ENCODE data around the gene ZNF782.
"Not testable (repeated sequence)": the region's sequence is repeated elsewhere in the genome, so short reads cannot be mapped to it uniquely, and the experiment has no call there.

Gene ZNF782

DNA sequence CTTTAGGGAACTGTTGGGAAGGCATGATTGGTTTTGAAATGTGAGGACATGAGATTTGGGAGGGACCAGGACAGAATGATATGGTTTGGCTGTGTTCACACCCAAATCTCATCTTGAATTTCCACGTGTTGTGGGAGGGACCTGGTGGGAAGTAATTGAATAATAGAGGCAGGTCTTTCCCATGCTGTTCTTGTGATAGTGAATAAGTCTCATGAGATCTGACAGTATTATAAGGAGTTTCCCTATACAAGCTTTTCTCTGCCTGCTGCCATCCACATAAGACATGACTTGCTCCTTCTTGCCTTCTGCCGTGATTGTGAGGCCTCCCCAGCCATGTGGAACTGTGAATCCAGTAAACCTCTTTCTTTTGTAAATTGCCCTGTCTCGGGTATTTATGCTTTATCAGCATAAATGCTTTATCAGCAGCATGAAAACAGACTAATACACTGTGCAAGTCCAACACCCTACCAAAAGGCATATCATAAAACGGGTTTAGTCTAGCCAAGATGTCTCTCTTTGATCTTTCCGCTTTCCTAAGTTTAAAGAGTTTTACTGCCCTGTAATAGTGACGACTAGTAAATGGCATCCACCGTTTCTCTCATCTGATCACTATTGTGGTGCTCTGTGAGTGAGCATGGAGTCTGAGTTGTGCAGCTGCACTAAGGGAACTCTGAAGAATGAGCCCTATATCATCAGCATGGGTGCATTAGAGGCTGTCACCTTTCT, 12.9 kb upstream of the ZNF782 start:
- Histone ChIP-seq H2AFZ (ENCODE audit: low read length) (no peak overlapping the region), H3K4me1 (ENCODE audit: insufficient read depth, low read length, severe bottlenecking) (no peaks in the 10 kb centered on the region), H3K4me3 (ENCODE audit: low read depth, low read length, poor library complexity, severe bottlenecking) (no peak overlapping the region), H3F3A (ENCODE audit: insufficient read depth, low read length) (no peaks in the 10 kb centered on the region), H3K9me2 (ENCODE audit: low read depth, low read length) (no peaks in the 10 kb centered on the region), H3K9me3 (ENCODE audit: low read length) (no peaks in the 10 kb centered on the region), H3K9ac (ENCODE audit: low read length) (no peak overlapping the region), H4K20me1 (ENCODE audit: insufficient read depth, low read length) (no peaks in the 10 kb centered on the region), H3K27me3 (ENCODE audit: insufficient read depth, low read length) (no peaks in the 10 kb centered on the region; the same call in 1 of the 2 replicates), H3K79me2 (ENCODE audit: insufficient read depth, low read length) (no peaks in the 10 kb centered on the region), H3K27ac (ENCODE audit: low read depth, low read length, poor library complexity, severe bottlenecking) (no peak overlapping the region), H3K4me2 (ENCODE audit: low read length) (no peak overlapping the region), H3K36me3 (ENCODE audit: insufficient read depth, low read length) (no peaks in the 10 kb centered on the region)
- TF ChIP-seq, protein P1, sequence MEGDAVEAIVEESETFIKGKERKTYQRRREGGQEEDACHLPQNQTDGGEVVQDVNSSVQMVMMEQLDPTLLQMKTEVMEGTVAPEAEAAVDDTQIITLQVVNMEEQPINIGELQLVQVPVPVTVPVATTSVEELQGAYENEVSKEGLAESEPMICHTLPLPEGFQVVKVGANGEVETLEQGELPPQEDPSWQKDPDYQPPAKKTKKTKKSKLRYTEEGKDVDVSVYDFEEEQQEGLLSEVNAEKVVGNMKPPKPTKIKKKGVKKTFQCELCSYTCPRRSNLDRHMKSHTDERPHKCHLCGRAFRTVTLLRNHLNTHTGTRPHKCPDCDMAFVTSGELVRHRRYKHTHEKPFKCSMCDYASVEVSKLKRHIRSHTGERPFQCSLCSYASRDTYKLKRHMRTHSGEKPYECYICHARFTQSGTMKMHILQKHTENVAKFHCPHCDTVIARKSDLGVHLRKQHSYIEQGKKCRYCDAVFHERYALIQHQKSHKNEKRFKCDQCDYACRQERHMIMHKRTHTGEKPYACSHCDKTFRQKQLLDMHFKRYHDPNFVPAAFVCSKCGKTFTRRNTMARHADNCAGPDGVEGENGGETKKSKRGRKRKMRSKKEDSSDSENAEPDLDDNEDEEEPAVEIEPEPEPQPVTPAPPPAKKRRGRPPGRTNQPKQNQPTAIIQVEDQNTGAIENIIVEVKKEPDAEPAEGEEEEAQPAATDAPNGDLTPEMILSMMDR (IDR thresholded peaks at IDR 0.05; ENCODE audit: low read length), result no peak
- TF ChIP-seq EZH2 (IDR thresholded peaks at IDR 0.05; ENCODE audit: borderline replicate concordance, low read length), result no peak

DNA sequence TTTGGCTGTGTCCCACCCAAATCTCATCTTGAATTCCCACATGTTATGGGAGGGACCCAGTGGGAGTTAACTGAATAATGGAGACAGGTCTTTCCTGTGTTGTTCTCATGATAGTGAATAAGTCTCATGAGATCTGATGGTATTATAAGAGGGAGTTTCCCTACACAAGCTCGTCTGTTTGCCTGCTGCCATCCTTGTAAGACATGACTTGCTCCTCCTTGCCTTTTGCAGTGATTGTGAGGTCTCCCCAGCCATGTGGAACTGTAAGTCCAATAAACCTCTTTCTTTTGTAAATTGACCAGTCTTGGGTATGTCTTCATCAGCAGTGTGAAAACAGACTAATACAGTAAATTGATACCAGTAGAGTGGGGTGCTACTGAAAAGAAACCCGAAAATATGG, 10.9 kb upstream of the ZNF782 start:
- H4K20me1 ChIP-seq (ENCODE audit: insufficient read depth, low read length); H2AFZ ChIP-seq (ENCODE audit: low read length); H3K9ac ChIP-seq (ENCODE audit: low read length); H3K79me2 ChIP-seq (ENCODE audit: insufficient read depth, low read length); H3F3A ChIP-seq (ENCODE audit: insufficient read depth, low read length); H3K27me3 ChIP-seq (ENCODE audit: insufficient read depth, low read length); H3K27ac ChIP-seq (ENCODE audit: low read depth, low read length, poor library complexity, severe bottlenecking); H3K4me3 ChIP-seq (ENCODE audit: low read depth, low read length, poor library complexity, severe bottlenecking); H3K9me2 ChIP-seq (ENCODE audit: low read depth, low read length); H3K4me1 ChIP-seq (ENCODE audit: insufficient read depth, low read length, severe bottlenecking); H3K36me3 ChIP-seq (ENCODE audit: insufficient read depth, low read length); H3K4me2 ChIP-seq (ENCODE audit: low read length); H3K9me3 ChIP-seq (ENCODE audit: low read length): not testable (repeated sequence)

DNA sequence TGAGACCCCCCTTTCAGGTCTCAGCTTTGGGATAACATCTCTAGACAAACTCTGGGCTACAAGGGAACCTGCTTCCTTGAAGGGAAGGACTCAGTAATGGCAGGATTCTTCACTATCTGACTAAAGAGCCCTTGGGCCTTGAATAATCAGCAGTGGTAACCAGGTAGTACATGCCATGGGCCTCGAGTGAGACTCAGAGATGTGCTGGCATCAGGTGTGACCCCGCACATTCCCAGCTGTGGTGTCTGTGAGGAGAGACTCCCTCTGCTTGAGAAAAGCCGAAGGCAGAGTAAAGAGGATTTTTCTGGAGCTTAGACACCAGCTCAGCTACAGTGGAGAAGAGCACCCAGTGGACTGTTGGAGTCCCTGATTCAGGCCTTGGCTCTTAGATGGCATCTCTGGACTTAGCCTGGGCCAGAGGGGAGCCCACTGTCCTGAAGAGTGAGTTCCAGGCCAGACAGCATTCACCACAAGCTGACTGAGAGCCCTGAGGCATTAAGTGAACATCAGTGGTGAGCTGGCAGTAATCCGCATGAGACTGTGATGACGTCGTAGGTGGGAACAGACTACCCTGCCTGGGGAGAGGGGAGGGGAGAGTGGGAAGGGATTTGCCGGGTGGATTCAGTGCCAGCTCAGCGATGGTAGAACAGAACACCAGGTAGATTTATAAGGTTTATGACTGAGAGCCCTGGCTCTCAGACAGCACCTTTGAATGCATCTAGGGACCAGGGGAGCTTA, 5.3 kb upstream of the ZNF782 start:
- H3K9me2 ChIP-seq (ENCODE audit: low read depth, low read length), result no peaks in the 10 kb centered on the region
- H3K9me3 ChIP-seq (ENCODE audit: low read length), result no peaks in the 10 kb centered on the region
- H3K9ac ChIP-seq (ENCODE audit: low read length), result no peak overlapping the region
- no peak overlapping the region for H3K27ac ChIP-seq (ENCODE audit: low read depth, low read length, poor library complexity, severe bottlenecking)
- no peaks in the 10 kb centered on the region for H3K36me3 ChIP-seq (ENCODE audit: insufficient read depth, low read length)
- H4K20me1 ChIP-seq (ENCODE audit: insufficient read depth, low read length), result no peaks in the 10 kb centered on the region
- no peaks in the 10 kb centered on the region for H3K79me2 ChIP-seq (ENCODE audit: insufficient read depth, low read length)
- H2AFZ ChIP-seq (ENCODE audit: low read length), result no peak overlapping the region
- H3K4me2 ChIP-seq (ENCODE audit: low read length), result no peak overlapping the region
- peaks cover 4% of the 10 kb centered on the region for H3K4me1 ChIP-seq (ENCODE audit: insufficient read depth, low read length, severe bottlenecking)
- no peak for TF ChIP-seq EZH2 (IDR thresholded peaks at IDR 0.05; ENCODE audit: borderline replicate concordance, low read length)
- TF ChIP-seq, protein P1 (IDR thresholded peaks at IDR 0.05; ENCODE audit: low read length), result no peak
- no peaks in the 10 kb centered on the region for H3F3A ChIP-seq (ENCODE audit: insufficient read depth, low read length)
- no peaks in the 10 kb centered on the region for H3K27me3 ChIP-seq (ENCODE audit: insufficient read depth, low read length)
- H3K4me3 ChIP-seq (ENCODE audit: low read depth, low read length, poor library complexity, severe bottlenecking), result no peak overlapping the region

All from OCI-LY1 (cell line).